Measurements from ENCODE around the gene CCL27.

The CCL27 gene

GRCh38 chr9:34652602-34653000 lies 9.9 kb downstream of the CCL27 start:
- no peak for TF ChIP-seq CTCF (IDR thresholded peaks at IDR 0.05; ENCODE audit: extremely low read depth, insufficient read depth, missing control alignments)
- no peak for DNase-seq (ENCODE audit: low spot score)
- in situ Hi-C loops (cut with MboI; ENCODE audit: low pct_unique_long_range_greater_than_20kb, low sequenced_read_pairs, unreplicated experiment) = no loop called here

- no peak for TF ChIP-seq CTCF (IDR thresholded peaks at IDR 0.05; ENCODE audit: extremely low read depth, insufficient read depth, missing control alignments)
- in situ Hi-C loops (cut with MboI; ENCODE audit: low pct_unique_long_range_greater_than_20kb, low sequenced_read_pairs, unreplicated experiment) = no loop called here
- peak; percentile 52 for DNase-seq (ENCODE audit: low spot score)
These were observed 10.4 kb downstream of the CCL27 start, which contains the start of gene IL11RA for GRCh38 chr9:34651876-34652601. Gene IL11RA, plus strand, starts transcription at chr9:34652185. Its CDS starts 3,033 bp downstream, at chr9:34655218.

DNA sequence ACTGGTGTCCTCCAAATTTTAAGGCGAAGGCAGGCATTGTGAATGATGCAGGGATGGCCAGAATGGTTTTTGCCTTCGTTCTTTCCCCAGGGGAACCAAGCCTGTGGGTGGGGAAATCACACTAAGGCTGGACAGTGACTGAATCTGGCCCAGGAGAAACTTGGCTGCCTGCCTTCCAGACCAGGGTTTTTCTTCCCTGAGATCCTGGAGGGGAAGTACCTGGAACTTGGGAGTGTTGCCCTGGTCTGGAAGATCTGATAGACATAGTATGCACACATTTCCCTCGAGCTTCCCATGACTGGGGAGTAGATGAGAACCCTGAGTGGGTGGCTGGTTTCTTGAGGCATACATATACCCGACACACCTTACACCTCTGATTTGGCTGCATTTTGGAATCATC lies 11.1 kb downstream of the CCL27 start:
- no peak for TF ChIP-seq CTCF (IDR thresholded peaks at IDR 0.05; ENCODE audit: extremely low read depth, insufficient read depth, missing control alignments)
- no peak for DNase-seq (ENCODE audit: low spot score)
- in situ Hi-C loops (cut with MboI; ENCODE audit: low pct_unique_long_range_greater_than_20kb, low sequenced_read_pairs, unreplicated experiment) = no loop called here

DNA sequence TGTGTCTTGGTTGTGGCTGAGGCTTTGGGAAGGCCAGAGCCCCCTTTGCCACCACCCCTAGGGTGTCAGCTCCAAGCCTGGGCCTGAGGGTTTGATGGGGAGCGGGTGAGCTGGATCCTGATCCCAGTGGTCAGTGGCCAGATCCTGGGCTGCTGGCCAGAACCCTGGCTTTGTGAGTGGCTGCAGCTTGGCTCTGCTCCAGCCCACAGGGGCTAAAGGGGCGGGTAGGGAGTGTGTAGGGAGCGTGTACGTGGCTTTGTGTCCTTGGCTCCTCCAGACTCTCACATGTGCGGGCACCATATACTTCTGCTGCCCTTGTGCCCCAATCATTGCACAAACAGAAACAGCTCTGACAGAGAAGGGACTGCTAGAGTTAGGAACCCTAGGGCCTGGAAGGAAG lies 11.6 kb downstream of the CCL27 start:
- TF ChIP-seq CTCF (IDR thresholded peaks at IDR 0.05; ENCODE audit: extremely low read depth, insufficient read depth, missing control alignments) = no peak
- in situ Hi-C loops (cut with MboI; ENCODE audit: low pct_unique_long_range_greater_than_20kb, low sequenced_read_pairs, unreplicated experiment) = no loop called here
- no peak for DNase-seq (ENCODE audit: low spot score)

DNA sequence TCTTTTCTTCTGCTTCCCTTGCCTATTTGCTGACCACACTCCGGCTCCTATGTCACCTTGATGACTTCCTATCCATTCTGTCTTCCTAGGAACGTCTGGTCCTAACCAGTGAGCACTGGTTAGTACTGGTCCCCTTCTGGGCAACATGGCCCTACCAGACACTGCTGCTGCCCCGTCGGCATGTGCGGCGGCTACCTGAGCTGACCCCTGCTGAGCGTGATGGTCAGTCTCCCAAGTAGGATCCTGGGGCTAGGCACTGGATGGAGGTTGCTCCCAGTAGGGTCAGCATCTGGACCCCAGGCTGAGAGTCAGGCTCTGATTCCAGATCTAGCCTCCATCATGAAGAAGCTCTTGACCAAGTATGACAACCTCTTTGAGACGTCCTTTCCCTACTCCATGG lies 13.8 kb downstream of the CCL27 start:
- in situ Hi-C loops (cut with MboI; ENCODE audit: low pct_unique_long_range_greater_than_20kb, low sequenced_read_pairs, unreplicated experiment) = no loop called here
- TF ChIP-seq CTCF (IDR thresholded peaks at IDR 0.05; ENCODE audit: extremely low read depth, insufficient read depth, missing control alignments) = no peak
- no peak for DNase-seq (ENCODE audit: low spot score)

GRCh38 chr9:34647651-34648050 lies 14.8 kb downstream of the CCL27 start:
- no peak for DNase-seq (ENCODE audit: low spot score)
- TF ChIP-seq CTCF (IDR thresholded peaks at IDR 0.05; ENCODE audit: extremely low read depth, insufficient read depth, missing control alignments) = no peak
- in situ Hi-C loops (cut with MboI; ENCODE audit: low pct_unique_long_range_greater_than_20kb, low sequenced_read_pairs, unreplicated experiment) = no loop called here
